Activated effector memory CD4-positive, alpha-beta T cell treated with anti-CD3 and anti-CD28 coated beads, Interleukin-2, amount 50 U/mL, for 16 hours (primary cell): Measurements from ENCODE around the gene CFAP53.
"Not testable (repeated sequence)": the region's sequence is repeated elsewhere in the genome, so short reads cannot be mapped to it uniquely, and the experiment has no call there.

Experiments
- DNase-seq: peaks from one replicate; pipeline ENCODE4 v3.0.0-alpha.2; 2020

Gene CFAP53

GRCh38 chr18:50268022-50268747 lies 1.9 kb upstream of the CFAP53 start:
- peak; percentile 93 for DNase-seq

DNA sequence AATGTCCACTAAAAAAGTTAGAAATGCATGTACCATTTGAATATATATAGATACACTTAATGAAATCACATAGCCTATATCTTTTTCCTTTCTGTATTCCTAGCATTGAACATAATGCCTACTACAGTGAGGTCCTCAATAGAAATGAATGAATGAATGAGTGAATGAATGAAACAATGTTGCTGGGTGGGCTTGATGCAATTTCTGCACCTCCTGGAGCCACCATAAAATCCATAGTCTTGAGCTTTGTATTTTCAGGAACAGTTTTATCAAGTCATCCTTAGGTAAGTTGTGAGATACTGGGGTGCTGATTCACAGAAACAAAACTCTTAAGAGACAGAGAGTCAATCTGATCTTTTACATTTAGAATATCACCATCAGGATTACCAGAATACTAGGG lies 3.3 kb downstream of the CFAP53 start:
- DNase-seq, result no peak

GRCh38 chr18:50250935-50251334 lies 15.4 kb downstream of the CFAP53 start:
- no peak for DNase-seq

GRCh38 chr18:50249576-50249975 lies 16.7 kb downstream of the CFAP53 start:
- no peak for DNase-seq

GRCh38 chr18:50247561-50247960 lies 18.7 kb downstream of the CFAP53 start:
- DNase-seq, result no peak

DNA sequence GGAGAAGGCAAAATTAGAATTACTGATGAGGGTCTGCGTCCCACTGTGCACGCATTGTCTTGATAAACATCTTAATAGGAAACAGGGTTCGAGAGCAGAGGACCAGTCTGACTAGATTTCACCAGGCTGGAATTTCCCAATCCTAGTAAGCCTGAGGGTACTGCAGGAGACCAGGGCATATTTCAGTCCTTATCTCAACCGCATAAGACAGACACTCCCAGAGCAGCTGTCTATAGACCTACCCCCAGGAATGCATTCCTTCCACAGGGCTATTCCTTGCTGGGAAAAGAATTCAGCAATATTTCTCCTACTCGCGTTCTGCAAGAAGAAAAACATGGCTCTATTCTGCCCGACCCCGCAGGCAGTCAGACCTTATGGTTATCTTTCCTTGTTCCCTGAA lies 24.5 kb downstream of the CFAP53 start:
- not testable (repeated sequence) for DNase-seq

- DNase-seq, result no peak
These were observed 26.2 kb downstream of the CFAP53 start for GRCh38 chr18:50240080-50240563.

GRCh38 chr18:50232419-50232818 lies 33.9 kb downstream of the CFAP53 start:
- DNase-seq, result no peak

- no peak for DNase-seq
These were observed 34.7 kb downstream of the CFAP53 start for GRCh38 chr18:50231621-50232020.

- DNase-seq, result not testable (repeated sequence)
These were observed 46.0 kb downstream of the CFAP53 start for GRCh38 chr18:50220249-50220648.

- DNase-seq, result peak; percentile 70
These were observed 47.7 kb downstream of the CFAP53 start for GRCh38 chr18:50218432-50219197.

DNA sequence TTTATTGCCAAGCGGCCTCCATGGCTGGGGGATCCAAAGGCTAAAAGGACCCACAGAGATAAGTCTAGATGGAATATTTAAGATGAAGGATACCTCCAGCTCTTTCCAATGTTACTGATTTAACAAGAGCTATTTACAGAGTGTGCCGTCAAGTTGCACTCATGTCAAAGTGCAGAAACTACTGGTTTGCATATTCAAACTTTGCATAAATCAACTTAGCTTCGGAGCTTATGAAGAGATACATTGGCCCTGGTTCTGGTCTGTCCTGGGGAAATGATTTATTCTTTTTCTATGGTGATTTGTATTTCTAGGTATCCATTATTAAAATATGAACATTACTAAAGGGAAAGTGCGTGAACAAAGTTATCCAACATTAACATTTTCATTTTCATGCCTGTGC lies 57.0 kb downstream of the CFAP53 start:
- no peak for DNase-seq

GRCh38 chr18:50207722-50208121 lies 58.6 kb downstream of the CFAP53 start:
- DNase-seq, result no peak

DNA sequence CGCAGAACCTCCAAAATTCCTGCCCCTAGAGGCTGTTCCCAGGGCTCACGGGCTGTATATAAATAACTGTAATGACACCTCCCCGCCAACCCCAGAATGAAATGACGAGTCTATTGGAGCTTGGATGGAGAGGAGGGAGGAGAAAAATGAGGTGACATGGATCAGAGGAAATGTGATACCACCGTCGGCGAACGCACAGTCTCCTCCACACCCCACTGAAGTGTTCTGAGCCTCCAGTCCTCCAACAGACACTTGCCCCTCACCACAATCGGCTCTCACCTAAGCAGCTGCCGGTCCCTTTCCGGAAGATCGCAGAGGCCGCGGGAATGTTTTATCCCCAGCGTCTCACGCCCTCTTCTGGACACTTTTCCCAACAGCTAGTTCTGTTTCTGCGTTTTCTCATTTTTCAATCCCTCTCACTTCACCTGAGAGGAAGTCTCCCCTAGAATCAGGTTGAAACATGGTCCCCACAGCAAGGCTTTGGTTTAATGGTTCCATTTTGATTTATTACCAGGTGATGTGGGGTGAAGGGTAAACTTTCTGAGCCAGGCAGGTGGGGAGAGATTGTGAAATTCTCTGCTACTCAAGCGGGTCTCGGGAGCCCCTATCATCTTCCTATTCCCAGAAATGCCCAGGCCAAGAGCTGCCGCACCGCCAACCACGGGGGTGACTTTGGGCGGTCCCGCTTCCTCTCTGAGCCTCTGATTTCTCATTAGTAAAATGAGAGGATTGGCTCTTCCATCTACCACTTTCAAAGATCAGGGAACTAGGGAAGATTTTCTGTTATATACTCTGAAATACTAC lies 62.3 kb downstream of the CFAP53 start:
- DNase-seq, result no peak

- DNase-seq, result no peak
These were observed 64.7 kb downstream of the CFAP53 start for GRCh38 chr18:50201476-50202018.

- DNase-seq, result no peak
These were observed 66.4 kb downstream of the CFAP53 start for GRCh38 chr18:50199921-50200320.

DNA sequence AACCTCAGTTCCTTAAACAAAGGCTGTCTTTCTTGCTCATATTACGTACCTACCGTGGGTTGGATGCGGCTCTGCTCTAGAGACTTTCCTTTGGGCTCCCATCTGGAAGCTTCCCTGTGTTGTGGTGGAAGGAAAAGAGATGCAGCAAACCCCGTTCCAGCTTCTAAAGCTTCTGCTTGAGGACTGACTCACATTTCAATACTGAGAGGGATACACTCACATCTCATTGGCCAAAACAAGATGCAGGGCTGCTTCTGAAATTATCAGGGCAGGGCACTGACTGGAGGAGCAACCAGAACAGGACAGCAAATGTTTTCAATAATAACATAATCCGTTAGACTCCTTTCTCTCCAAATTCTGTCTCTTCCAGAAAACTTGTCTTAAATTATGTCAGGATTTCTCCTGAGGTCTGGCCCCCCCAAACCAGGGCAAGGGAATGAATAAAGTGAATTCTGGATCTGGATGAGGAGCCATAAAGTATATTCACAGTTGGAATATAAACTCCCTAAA lies 66.9 kb downstream of the CFAP53 start:
- no peak for DNase-seq

DNA sequence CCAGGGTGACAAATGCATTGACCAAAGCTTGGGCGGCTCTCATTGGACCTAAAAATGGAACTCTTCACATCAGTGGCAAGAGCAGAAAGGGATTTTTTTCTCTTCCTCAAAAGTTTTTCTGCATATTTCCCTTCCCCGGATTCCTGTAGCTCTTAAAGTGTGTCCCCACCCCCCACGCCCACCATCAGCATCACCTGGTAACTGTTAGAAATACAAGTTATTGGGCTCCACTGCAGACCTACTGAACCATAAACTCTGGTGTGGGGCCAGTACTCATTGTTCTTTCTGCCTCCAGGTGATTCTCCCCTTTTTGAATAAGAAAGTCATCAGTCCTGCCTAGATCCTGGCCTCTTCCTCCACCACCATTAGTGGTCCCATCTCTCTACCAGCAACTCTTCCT lies 70.0 kb downstream of the CFAP53 start:
- no peak for DNase-seq

GRCh38 chr18:50195689-50196088 lies 70.6 kb downstream of the CFAP53 start:
- DNase-seq, result no peak

DNA sequence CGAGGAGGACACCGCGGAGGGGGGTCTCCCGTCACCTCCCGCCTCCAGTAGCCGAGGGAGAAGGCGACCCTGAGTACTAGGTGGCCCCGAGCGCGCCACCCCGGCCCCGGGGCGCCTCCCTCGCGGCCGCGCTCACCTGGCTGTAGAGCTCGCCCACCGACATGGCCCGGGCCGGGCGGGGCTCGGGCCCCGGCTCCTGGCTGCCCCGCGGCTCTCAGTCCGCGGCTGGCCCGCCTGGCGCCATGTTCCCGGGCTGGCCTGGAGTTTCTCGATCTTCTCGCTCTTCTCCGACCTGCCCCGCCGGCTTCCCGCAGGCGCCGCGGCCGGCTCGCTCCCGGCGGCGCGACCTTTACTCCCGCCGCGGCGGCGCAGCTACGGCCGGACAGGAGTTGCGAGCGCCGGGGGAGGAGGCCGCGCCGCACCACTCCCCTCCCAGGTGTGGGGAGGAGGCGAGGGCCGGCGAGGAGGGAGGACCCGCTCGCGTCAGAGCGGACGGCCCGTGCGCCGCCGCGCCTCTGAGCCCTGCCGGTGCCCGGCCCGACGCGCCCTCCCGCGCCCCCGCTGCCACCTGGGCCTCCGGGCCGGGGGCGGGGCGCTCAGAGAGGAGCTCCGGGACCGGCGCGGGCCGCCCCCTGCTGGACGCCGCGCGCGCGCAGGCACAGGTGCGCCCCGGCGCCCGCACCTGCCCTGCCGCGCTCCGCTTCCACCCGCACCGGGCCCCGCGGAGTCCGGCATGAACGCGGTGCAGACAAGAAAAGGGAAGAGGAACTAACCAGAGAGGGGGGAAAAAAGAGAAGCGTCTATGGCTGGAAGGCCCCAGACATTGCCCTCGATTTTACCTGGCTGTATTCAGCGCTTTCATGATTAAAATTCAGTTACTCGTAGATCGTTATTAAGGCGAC lies 71.4 kb downstream of the CFAP53 start, which contains the start of gene MYO5B:
Gene MYO5B (minus strand): TSS at position 517 of the 902 bp plus-strand sequence. CDS start 354 bp downstream, at position 163.
- DNase-seq, result peak; percentile 77

GRCh38 chr18:50193796-50194630 lies 72.3 kb downstream of the CFAP53 start:
- DNase-seq, result no peak
